Mucosa of descending colon (tissue), 3 donors: Measurements from ENCODE around the gene NUDT13. TPM values are rescaled to one million over a fixed set of nuclear protein-coding genes. Genes with fewer than 3 reads are reported as not detected.

Experiments
- ATAC-seq: fragments of 200-7000 bp; cut with Tn5 transposase; one replicate; pipeline ENCODE4 v1.9.1; 2020; ENCODE audit warnings: mild to moderate bottlenecking, moderate library complexity
- DNase-seq, 3 donors: peaks; one replicate each; pipeline ENCODE4 v3.0.0-alpha.2; 2020
- H3K36me3 ChIP-seq: fragments of 200-600 bp; one replicate; pipeline ENCODE4 v1.8.0; 2021; ENCODE audit warnings: low read depth, mild to moderate bottlenecking
- H3K4me1 ChIP-seq: fragments of 200-600 bp; one replicate; pipeline ENCODE4 v1.8.0; 2021; ENCODE audit warnings: low read depth, mild to moderate bottlenecking
- H3K4me3 ChIP-seq: fragments of 200-600 bp; one replicate; pipeline ENCODE4 v1.8.0; 2021; ENCODE audit warnings: mild to moderate bottlenecking
- H3K9me3 ChIP-seq: fragments of 200-600 bp; one replicate; pipeline ENCODE4 v1.8.0; 2021; ENCODE audit warnings: mild to moderate bottlenecking
- intact Hi-C, 2 donors: fragments of 100-400 bp; cut with DNase I in 1 of 2; cut with micrococcal nuclease in 1 of 2; formaldehyde crosslinking; loops; one replicate each; pipeline versions ENCODE4 v1.11.0 to v1.11.1; 2022; cut with DNase I, micrococcal nuclease
- total RNA-seq, 3 donors: library from RNA; stranded (reverse); fragmentation: NEBNext Ultra II Directional in 2 of 3; extraction: Animal tissue kit (Norgen Biotek cat#: 25700) in 2 of 3; gene quantifications; one replicate each; pipeline versions ENCODE4 v1.2.1 to v1.2.4, GENCODE V29; 2021 to 2023
- TF ChIP-seq, protein P1 (sequence below): fragments of 200-600 bp; IDR thresholded peaks from one replicate; pipeline ENCODE4 v1.8.0; 2022; ENCODE audit warnings: antibody characterized with exemption, mild to moderate bottlenecking
- donor health status: DM: no; HTN: no; CAD: no; lungs with moderate emphysema.
- donor health status: DM: no; HTN: no; CAD: no.
- donor health status: DM: no; HTN: yes; CAD: no.

The NUDT13 gene
- total RNA-seq, 3 donors from 2014 or later, result 3.5 to 5.1 (median 3.6) TPM

DNA sequence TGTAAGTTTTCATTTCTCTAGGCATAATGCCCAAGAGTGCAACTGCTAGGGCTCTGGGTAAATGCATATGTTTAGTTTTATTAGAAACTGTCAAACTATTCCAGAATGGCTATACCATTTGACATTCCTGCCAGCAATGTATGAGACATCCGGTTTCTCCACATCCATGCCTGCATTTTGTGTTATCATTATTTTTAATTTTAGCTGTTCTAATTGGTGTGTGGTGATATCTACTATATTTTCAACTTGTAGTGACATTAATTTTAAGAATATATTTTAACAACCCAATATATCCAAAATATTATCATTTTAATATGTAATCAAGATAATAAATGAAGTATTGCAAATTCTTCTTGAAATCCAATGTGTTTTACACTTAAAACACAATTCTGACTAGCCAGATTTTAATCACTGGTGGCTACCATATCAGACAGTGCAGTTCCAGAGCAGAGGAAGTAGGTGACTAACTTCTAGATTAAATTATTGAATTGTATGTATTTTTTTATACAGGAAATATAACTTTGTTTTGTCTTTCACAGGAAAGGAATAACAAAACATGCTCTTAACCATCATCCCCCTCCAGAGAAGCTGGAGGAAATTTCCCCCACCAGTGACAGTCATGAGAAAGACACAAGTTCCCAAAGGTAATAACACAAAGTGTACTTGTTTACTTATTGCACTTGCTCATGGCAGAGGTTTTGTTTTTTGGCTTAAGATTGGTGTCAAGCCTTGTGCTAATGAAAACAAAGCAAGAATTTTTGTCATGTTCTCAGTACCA, 64.1 kb downstream of the NUDT13 start:
- H3K4me3 ChIP-seq, result no peak overlapping the region
- H3K9me3 ChIP-seq, result no peaks in the 10 kb centered on the region
- ATAC-seq (no peak), DNase-seq (no peak)
- no peaks in the 10 kb centered on the region for H3K36me3 ChIP-seq
- no peaks in the 10 kb centered on the region for H3K4me1 ChIP-seq
- intact Hi-C loops, result no loop called here
- TF ChIP-seq, protein P1, sequence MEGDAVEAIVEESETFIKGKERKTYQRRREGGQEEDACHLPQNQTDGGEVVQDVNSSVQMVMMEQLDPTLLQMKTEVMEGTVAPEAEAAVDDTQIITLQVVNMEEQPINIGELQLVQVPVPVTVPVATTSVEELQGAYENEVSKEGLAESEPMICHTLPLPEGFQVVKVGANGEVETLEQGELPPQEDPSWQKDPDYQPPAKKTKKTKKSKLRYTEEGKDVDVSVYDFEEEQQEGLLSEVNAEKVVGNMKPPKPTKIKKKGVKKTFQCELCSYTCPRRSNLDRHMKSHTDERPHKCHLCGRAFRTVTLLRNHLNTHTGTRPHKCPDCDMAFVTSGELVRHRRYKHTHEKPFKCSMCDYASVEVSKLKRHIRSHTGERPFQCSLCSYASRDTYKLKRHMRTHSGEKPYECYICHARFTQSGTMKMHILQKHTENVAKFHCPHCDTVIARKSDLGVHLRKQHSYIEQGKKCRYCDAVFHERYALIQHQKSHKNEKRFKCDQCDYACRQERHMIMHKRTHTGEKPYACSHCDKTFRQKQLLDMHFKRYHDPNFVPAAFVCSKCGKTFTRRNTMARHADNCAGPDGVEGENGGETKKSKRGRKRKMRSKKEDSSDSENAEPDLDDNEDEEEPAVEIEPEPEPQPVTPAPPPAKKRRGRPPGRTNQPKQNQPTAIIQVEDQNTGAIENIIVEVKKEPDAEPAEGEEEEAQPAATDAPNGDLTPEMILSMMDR, result no peak

Other genes with a start within 250 kb of the NUDT13 start
- gene OIT3, start 216.7 kb upstream of the NUDT13 start, total RNA-seq, result under 1 TPM; 0.12 to 0.25 (median 0.17) TPM
- gene PLA2G12B, start 155.6 kb upstream of the NUDT13 start, total RNA-seq, result 10 to 100 TPM; 10.7 to 16.9 (median 13.9) TPM
- 10 to 100 TPM; 21.0 to 26.1 (median 26.0) TPM for gene P4HA1, start 13.6 kb upstream of the NUDT13 start, total RNA-seq
- 10 to 100 TPM; 20.5 to 23.6 (median 20.8) TPM for gene ECD, start 57.6 kb downstream of the NUDT13 start, total RNA-seq
- 10 to 100 TPM; 15.4 to 23.0 (median 20.5) TPM for gene FAM149B1, start 57.7 kb downstream of the NUDT13 start, total RNA-seq
- gene DNAJC9, start 136.8 kb downstream of the NUDT13 start, total RNA-seq, result 10 to 100 TPM; 12.7 to 18.2 (median 15.3) TPM
- gene MRPS16, start 142.2 kb downstream of the NUDT13 start, total RNA-seq, result 100 to 1,000 TPM in 1 of 3 donors, 10 to 100 TPM in 2; 76.7 to 108 (median 88.9) TPM
- 1 to 10 TPM in 2 of 3 donors, under 1 TPM in 1; 0.94 to 2.0 (median 1.2) TPM for gene CFAP70, start 248.4 kb downstream of the NUDT13 start, total RNA-seq